ENCODE results near the gene GINM1. TPM values are rescaled to one million over a fixed set of nuclear protein-coding genes. Genes with fewer than 3 reads are reported as not detected.

Gene GINM1
- total and polyA plus RNA-seq, 3 donors from 2014 or later: 47.5 to 80.3 (median 58.7) TPM

DNA sequence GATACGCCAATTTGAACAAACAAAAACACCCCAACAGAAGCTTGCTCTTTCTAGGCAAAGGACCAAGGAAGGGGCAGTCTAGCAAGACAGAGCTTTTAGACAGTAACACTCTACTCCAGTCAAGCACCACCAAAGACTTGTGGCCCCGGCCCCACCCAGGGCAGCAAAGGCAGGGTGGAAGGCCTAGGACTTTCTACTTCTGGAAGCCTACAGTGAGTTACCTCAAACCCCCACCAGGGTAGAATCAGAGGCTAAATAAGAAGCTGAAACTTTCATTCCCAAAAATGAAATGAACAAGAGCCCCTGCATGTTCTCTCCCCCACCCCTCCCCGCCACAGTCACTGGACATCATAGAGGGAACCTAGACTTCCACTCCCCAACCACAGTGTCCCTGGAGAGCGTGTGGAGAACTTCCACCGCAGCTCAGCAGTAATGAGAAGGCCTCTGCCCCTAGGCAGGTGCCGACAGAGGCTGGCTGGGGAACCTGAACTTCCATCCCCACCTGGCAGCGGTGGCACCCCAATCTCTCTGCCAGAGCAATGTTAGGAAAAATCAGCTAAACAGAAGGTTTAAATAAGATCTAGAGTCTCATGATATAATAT, 42.3 kb downstream of the GINM1 start:
- H3K9me3 ChIP-seq: no peaks in the 10 kb centered on the region
- intact Hi-C loops (cut with DNase I; ENCODE audit: low total_unique reads): no loop called here
- H3K4me3 ChIP-seq: no peak overlapping the region
- no peak overlapping the region for H3K27ac ChIP-seq
- peaks cover 11% of the 10 kb centered on the region for H3K4me1 ChIP-seq
- H3K27me3 ChIP-seq: no peaks in the 10 kb centered on the region
- TF ChIP-seq CTCF (IDR thresholded peaks at IDR 0.05): no peak
- no peak for TF ChIP-seq POLR2A (IDR thresholded peaks at IDR 0.05)
- H3K36me3 ChIP-seq (ENCODE audit: low read depth, missing control alignments): no peaks in the 10 kb centered on the region
- DNase-seq: no peak
- 93 to 96% methylated on average over 7 of the region's 7 CpGs for WGBS, 2 donors

DNA sequence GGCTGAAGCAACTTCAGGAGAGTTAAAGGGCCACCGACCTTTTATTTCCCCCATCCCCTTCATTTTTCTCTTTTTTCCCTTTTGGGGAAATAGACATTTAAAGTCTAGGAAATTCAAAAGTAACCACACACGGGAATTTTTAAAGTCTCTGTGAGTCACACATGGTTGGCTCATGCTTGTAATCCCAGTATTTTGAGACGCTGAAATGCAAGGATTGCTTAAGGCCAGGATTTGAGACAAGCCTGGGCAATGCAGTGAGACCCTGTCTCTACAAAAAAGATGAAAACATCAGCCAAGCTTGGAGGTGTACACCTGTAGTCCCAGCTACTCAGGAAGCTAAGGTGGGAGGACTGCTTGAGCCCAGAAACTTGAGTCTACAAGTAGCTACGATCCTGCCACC, 48.2 kb downstream of the GINM1 start:
- Histone ChIP-seq H3K9me3 (no peaks in the 10 kb centered on the region), H3K4me3 (no peak overlapping the region), H3K4me1 (peaks cover 11% of the 10 kb centered on the region), H3K36me3 (ENCODE audit: low read depth, missing control alignments) (no peaks in the 10 kb centered on the region), H3K27ac (no peak overlapping the region), H3K27me3 (no peaks in the 10 kb centered on the region)
- WGBS, 2 donors: 86 to 92% methylated on average over 4 of the region's 4 CpGs
- TF ChIP-seq CTCF (IDR thresholded peaks at IDR 0.05) (no peak), POLR2A (IDR thresholded peaks at IDR 0.05) (no peak)
- intact Hi-C loops (cut with DNase I; ENCODE audit: low total_unique reads): no loop called here
- no peak for DNase-seq

DNA sequence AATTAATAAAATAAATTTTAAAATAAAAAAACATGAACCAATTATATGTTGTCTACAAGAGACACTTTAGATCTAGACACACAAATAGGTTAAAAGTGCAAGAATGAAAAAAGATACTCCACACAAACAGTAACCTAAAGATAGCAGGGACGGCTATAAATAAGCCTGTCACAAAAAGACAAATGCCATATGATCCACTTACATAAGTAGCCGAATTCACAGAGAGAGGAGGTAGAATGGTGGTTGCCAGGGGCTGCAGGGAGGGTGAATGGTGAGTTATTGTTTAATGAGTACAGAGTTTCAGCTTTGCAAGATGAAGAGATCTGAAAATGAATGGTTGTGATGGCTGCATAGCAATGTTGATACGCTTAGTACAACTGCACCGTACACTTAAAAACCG, 49.6 kb downstream of the GINM1 start:
- H3K4me3 ChIP-seq: no peak overlapping the region
- whole genome bisulfite sequencing, 2 donors: 79 to 80% methylated on average over 5 of the region's 5 CpGs
- no peak overlapping the region for H3K27ac ChIP-seq
- no peaks in the 10 kb centered on the region for H3K36me3 ChIP-seq (ENCODE audit: low read depth, missing control alignments)
- no peak for DNase-seq
- TF ChIP-seq POLR2A (IDR thresholded peaks at IDR 0.05): no peak
- intact Hi-C loops (cut with DNase I; ENCODE audit: low total_unique reads): no loop called here
- H3K9me3 ChIP-seq: no peaks in the 10 kb centered on the region
- peaks cover 3% of the 10 kb centered on the region for H3K4me1 ChIP-seq
- H3K27me3 ChIP-seq: no peaks in the 10 kb centered on the region

DNA sequence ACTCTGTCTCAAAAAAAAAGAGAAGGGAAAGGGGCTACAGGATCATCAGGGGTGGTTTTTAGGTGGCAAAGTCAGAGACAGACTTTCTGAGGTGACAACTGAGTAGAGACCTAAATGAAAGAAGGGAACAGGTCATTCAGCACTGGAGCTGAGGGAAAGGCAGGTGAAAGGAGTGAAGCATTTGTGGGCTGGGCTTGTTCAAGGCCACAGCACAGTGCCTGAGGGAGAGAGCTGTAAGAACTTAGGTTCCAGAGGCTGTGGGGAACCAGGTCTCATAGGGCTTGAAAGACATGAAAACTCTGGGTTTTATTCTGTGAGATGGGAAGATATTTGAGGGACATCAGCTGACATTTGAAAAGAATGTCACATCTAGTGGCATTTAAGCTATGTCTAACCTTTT, 61.5 kb downstream of the GINM1 start:
- no peaks in the 10 kb centered on the region for H3K36me3 ChIP-seq (ENCODE audit: low read depth, missing control alignments)
- no peak for TF ChIP-seq POLR2A (IDR thresholded peaks at IDR 0.05)
- no peak for TF ChIP-seq CTCF (IDR thresholded peaks at IDR 0.05)
- DNase-seq: no peak
- intact Hi-C loops (cut with DNase I; ENCODE audit: low total_unique reads): no loop called here
- H3K4me1 ChIP-seq: no peaks in the 10 kb centered on the region
- no peak overlapping the region for H3K27ac ChIP-seq
- no peaks in the 10 kb centered on the region for H3K9me3 ChIP-seq
- H3K27me3 ChIP-seq: no peaks in the 10 kb centered on the region
- H3K4me3 ChIP-seq: no peak overlapping the region

- no peaks in the 10 kb centered on the region for H3K27me3 ChIP-seq
- no peaks in the 10 kb centered on the region for H3K36me3 ChIP-seq (ENCODE audit: low read depth, missing control alignments)
- intact Hi-C loops (cut with DNase I; ENCODE audit: low total_unique reads): no loop called here
- no peak for DNase-seq
- H3K9me3 ChIP-seq: no peaks in the 10 kb centered on the region
- H3K4me1 ChIP-seq: no peaks in the 10 kb centered on the region
- 87 to 90% methylated on average over 4 of the region's 4 CpGs for WGBS, 2 donors
- TF ChIP-seq POLR2A (IDR thresholded peaks at IDR 0.05) (no peak), CTCF (IDR thresholded peaks at IDR 0.05) (no peak)
- no peak overlapping the region for H3K4me3 ChIP-seq
- H3K27ac ChIP-seq: no peak overlapping the region
These were observed 62.8 kb downstream of the GINM1 start for GRCh38 chr6:149628875-149629510.

Data from testis (tissue), 3 donors.